Activated T-helper 1 cell treated with anti-CD3 and anti-CD28 coated beads, Interleukin-2, amount 50 U/mL, for 16 hours (primary cell): Measurements from ENCODE around the gene NGB.
"Not testable (repeated sequence)": the region's sequence is repeated elsewhere in the genome, so short reads cannot be mapped to it uniquely, and the experiment has no call there.

Experiments
- DNase-seq, 2 donors: peaks; one replicate each; pipeline ENCODE4 v3.0.0-alpha.2; 2020; ENCODE audit warnings: low read depth in 1 of 2, low spot score in 1 of 2

The NGB gene

GRCh38 chr14:77271113-77271710, at the start of gene NGB:
Gene NGB (minus strand): TSS chr14:77271206. CDS start chr14:77270937, 269 bp downstream.
- no peak for DNase-seq

GRCh38 chr14:77320238-77320935, 49.4 kb upstream of the NGB start, which contains the start of gene POMT2:
Gene POMT2 (minus strand): TSS chr14:77320883. CDS start chr14:77320681, 202 bp downstream.
- DNase-seq, result peak; percentile 86 to 88

GRCh38 chr14:77319422-77319821, 48.4 kb upstream of the NGB start:
- no peak for DNase-seq

- not testable (repeated sequence) for DNase-seq
Observed at GRCh38 chr14:77318756-77319155, 47.8 kb upstream of the NGB start.

GRCh38 chr14:77318006-77318553, 47.1 kb upstream of the NGB start:
- no peak for DNase-seq

- no peak for DNase-seq
Observed at GRCh38 chr14:77316872-77317301, 45.9 kb upstream of the NGB start.

- DNase-seq, result no peak
Observed at GRCh38 chr14:77316195-77316505, 45.1 kb upstream of the NGB start.

GRCh38 chr14:77314539-77315457, 43.8 kb upstream of the NGB start:
- DNase-seq, result no peak

- DNase-seq, result no peak
Observed at GRCh38 chr14:77314043-77314442, 43.0 kb upstream of the NGB start.

GRCh38 chr14:77313371-77313770, 42.4 kb upstream of the NGB start:
- DNase-seq, result no peak

GRCh38 chr14:77311217-77311616, 40.2 kb upstream of the NGB start:
- no peak for DNase-seq

- DNase-seq, result no peak
Observed at GRCh38 chr14:77310026-77310425, 39.0 kb upstream of the NGB start.

GRCh38 chr14:77309131-77309530, 38.1 kb upstream of the NGB start:
- no peak for DNase-seq

- DNase-seq, result no peak
Observed at GRCh38 chr14:77306851-77307496, 36.0 kb upstream of the NGB start.

GRCh38 chr14:77306416-77306815, 35.4 kb upstream of the NGB start:
- no peak for DNase-seq

- DNase-seq, result no peak
Observed at GRCh38 chr14:77305696-77306095, 34.7 kb upstream of the NGB start.

GRCh38 chr14:77303417-77304156, 32.6 kb upstream of the NGB start:
- no peak for DNase-seq

GRCh38 chr14:77302926-77303325, 31.9 kb upstream of the NGB start:
- DNase-seq, result no peak

GRCh38 chr14:77301103-77301502, 30.1 kb upstream of the NGB start:
- peak in 1 of 2 donors; percentile 13 for DNase-seq

GRCh38 chr14:77299771-77300170, 28.8 kb upstream of the NGB start:
- no peak for DNase-seq
